A673 (cell line): ENCODE data around the gene MRPL10. TPM values are rescaled to one million over a fixed set of nuclear protein-coding genes. Genes with fewer than 3 reads are reported as not detected.

Experiments used
- BruUV-seq: library from RNA; stranded (reverse); fragments of 400-500 nt; replicated peaks from 2 replicates; lab custom pipeline; 2021; lab: Mats Ljungman, UMichigan
- CTCF ChIA-PET: fragments of 300-600 bp; sonication (Branson Sonifier 250); formaldehyde crosslinking; loops from one replicate; lab custom pipeline; 2022; ENCODE audit warnings: antibody characterized with exemption; lab: Charles Lee
- POLR2A ChIA-PET: fragments of 300-600 bp; sonication (Branson Sonifier 250); formaldehyde crosslinking; loops from one replicate; lab custom pipeline; 2022; ENCODE audit warnings: antibody characterized with exemption; ENCODE audit not compliant: low non-redundant PET; lab: Charles Lee
- DNase-seq: peaks from one replicate; pipeline ENCODE4 v3.0.0-alpha.2; 2015; ENCODE audit warnings: low spot score
- H3K27ac ChIP-seq: fragments of 200-600 bp; sonication (generic); 2 replicates; pipeline ENCODE4 v1.5.1; 2016; ENCODE audit warnings: mixed run types, low read depth, mild to moderate bottlenecking, mixed read lengths, antibody characterized with exemption, low read length; ENCODE audit not compliant: poor library complexity, severe bottlenecking
- H3K27me3 ChIP-seq: fragments of 200-600 bp; sonication (generic); replicated peaks from 2 replicates; pipeline ENCODE4 v1.6.1; 2017; ENCODE audit warnings: mixed run types, low read depth, mild to moderate bottlenecking, mixed read lengths, antibody characterized with exemption, low read length; ENCODE audit not compliant: insufficient read depth, poor library complexity
- H3K36me3 ChIP-seq: fragments of 200-600 bp; sonication (generic); 2 replicates; pipeline ENCODE4 v1.6.1; 2016; ENCODE audit warnings: mixed run types, mild to moderate bottlenecking, mixed read lengths, antibody characterized with exemption, low read length; ENCODE audit not compliant: insufficient read depth, poor library complexity, severe bottlenecking
- H3K4me1 ChIP-seq: fragments of 200-600 bp; sonication (generic); 2 replicates; pipeline ENCODE4 v1.6.1; 2017; ENCODE audit warnings: mixed run types, mild to moderate bottlenecking, mixed read lengths, antibody characterized with exemption, low read length; ENCODE audit not compliant: insufficient read depth, poor library complexity, severe bottlenecking
- H3K4me3 ChIP-seq: fragments of 200-600 bp; sonication (generic); 2 replicates; pipeline ENCODE4 v1.5.1; 2016; ENCODE audit warnings: low read depth, mixed run types, mild to moderate bottlenecking, mixed read lengths, low read length; ENCODE audit not compliant: poor library complexity, severe bottlenecking
- H3K9me3 ChIP-seq: fragments of 200-600 bp; sonication (generic); 2 replicates; pipeline ENCODE4 v1.6.1; 2016; ENCODE audit warnings: mixed run types, low read depth, mild to moderate bottlenecking, mixed read lengths, antibody characterized with exemption, low read length; ENCODE audit not compliant: poor library complexity, severe bottlenecking
- CTCF ChIP-seq: fragments of 300-800, 200-600 bp; sonication (generic); conservative IDR thresholded peaks from 2 replicates; pipeline ENCODE4 v1.5.1; 2017; ENCODE audit warnings: low read depth, mild to moderate bottlenecking, antibody characterized with exemption, low read length, moderate library complexity, mixed read lengths
- EZH2 ChIP-seq: fragments of 200-600 bp; sonication (generic); IDR thresholded peaks from 2 replicates; pipeline ENCODE4 v1.6.1; 2017; ENCODE audit warnings: borderline replicate concordance, low read depth, mild to moderate bottlenecking, mixed read lengths, antibody characterized with exemption, low read length; ENCODE audit not compliant: poor library complexity, severe bottlenecking
- intact Hi-C: fragments of 100-400 bp; cut with micrococcal nuclease; formaldehyde crosslinking; loops from one replicate; pipeline ENCODE4 v1.10.0; 2022; ENCODE audit not compliant: unreplicated experiment
- total RNA-seq: library from RNA; stranded (reverse); gene quantifications from 2 replicates; pipeline ENCODE4 v1.2.3, GENCODE V29; 2021

Gene MRPL10
- total RNA-seq, 1 experiment from 2014 or later, result 30.5 TPM

- Histone ChIP-seq H3K9me3 (no peaks in the 10 kb centered on the region), H3K27ac (no peak overlapping the region), H3K4me1 (no peaks in the 10 kb centered on the region), H3K4me3 (no peak overlapping the region), H3K36me3 (no peaks in the 10 kb centered on the region), H3K27me3 (no peaks in the 10 kb centered on the region)
- intact Hi-C loops, result no loop called here
- no TSS peak for BruUV-seq
- CTCF ChIA-PET, result no interaction called here
- POLR2A ChIA-PET, result no interaction called here
- no peak for TF ChIP-seq EZH2
- no peak for TF ChIP-seq CTCF
- DNase-seq, result no peak
These were observed 15.1 kb downstream of the MRPL10 start for GRCh38 chr17:47816111-47816735.

- TF ChIP-seq CTCF (no peak), EZH2 (no peak)
- Histone ChIP-seq H3K4me3 (no peak overlapping the region), H3K36me3 (no peaks in the 10 kb centered on the region), H3K9me3 (no peaks in the 10 kb centered on the region), H3K4me1 (no peaks in the 10 kb centered on the region), H3K27me3 (no peaks in the 10 kb centered on the region), H3K27ac (no peak overlapping the region)
- POLR2A ChIA-PET, result no interaction called here
- DNase-seq, result no peak
- CTCF ChIA-PET, result no interaction called here
- intact Hi-C loops, result no loop called here
- BruUV-seq, result no TSS peak
These were observed 16.0 kb downstream of the MRPL10 start for GRCh38 chr17:47815106-47815918.

GRCh38 chr17:47813512-47814031, 17.8 kb downstream of the MRPL10 start:
- Histone ChIP-seq H3K36me3 (no peaks in the 10 kb centered on the region), H3K4me1 (no peaks in the 10 kb centered on the region), H3K9me3 (no peaks in the 10 kb centered on the region), H3K27ac (no peak overlapping the region), H3K4me3 (no peak overlapping the region), H3K27me3 (no peaks in the 10 kb centered on the region)
- POLR2A ChIA-PET, result no interaction called here
- CTCF ChIA-PET, result no interaction called here
- no TSS peak for BruUV-seq
- no peak for DNase-seq
- intact Hi-C loops, result no loop called here
- no peak for TF ChIP-seq EZH2
- TF ChIP-seq CTCF, result no peak
